Gastroesophageal sphincter (tissue), 4 donors: ENCODE data around the gene GRPEL2. TPM values are rescaled to one million over a fixed set of nuclear protein-coding genes. Genes with fewer than 3 reads are reported as not detected.

Experiments
- ATAC-seq: fragments of 150-250 bp; one replicate; pipeline ENCODE4 v1.9.1; 2016; ENCODE audit warnings: mild to moderate bottlenecking, moderate library complexity
- H3K27ac ChIP-seq, 4 donors: fragments of 200-600 bp; sonication (generic) in 3 of 4; 1 replicate in 3 of 4; 2 replicates in 1 of 4; pipeline ENCODE4 v1.5.1; 2016 to 2019
- H3K27me3 ChIP-seq: fragments of 200-600 bp; sonication (generic); one replicate; pipeline ENCODE4 v1.5.1; 2019
- H3K36me3 ChIP-seq, 2 donors: fragments of 200-600 bp; sonication (generic); one replicate each; pipeline ENCODE4 v1.5.1; 2019; ENCODE audit warnings: control low read depth in 1 of 2
- H3K4me1 ChIP-seq, 3 donors: fragments of 200-600 bp; sonication (generic); 1 replicate in 2 of 3; 2 replicates in 1 of 3; pipeline ENCODE4 v1.5.1; 2016 to 2019; ENCODE audit warnings: control low read depth in 2 of 3
- H3K4me3 ChIP-seq, 2 donors: fragments of 200-600 bp; sonication (generic); one replicate each; pipeline ENCODE4 v1.5.1; 2019; ENCODE audit warnings: mild to moderate bottlenecking in 1 of 2, moderate library complexity in 1 of 2
- H3K9me3 ChIP-seq, 3 donors: fragments of 200-600 bp; sonication (generic); one replicate each; pipeline ENCODE4 v1.5.1; 2017 to 2019; ENCODE audit warnings: control low read depth in 2 of 3
- CTCF ChIP-seq, 4 experiments: fragments of 200-600 bp in 2 of 4; fragments of 450-650 bp in 2 of 4; sonication (generic) in 1 of 4; IDR thresholded peaks; one replicate each; pipeline ENCODE4 v1.5.1; 2017 to 2019; ENCODE audit warnings: antibody characterized with exemption in 4 of 4, mild to moderate bottlenecking in 2 of 4, moderate library complexity in 2 of 4
- EP300 ChIP-seq: sonication (generic); formaldehyde crosslinking; IDR thresholded peaks from one replicate; pipeline ENCODE4 v1.6.1; 2017; ENCODE audit warnings: antibody characterized with exemption, mild to moderate bottlenecking
- POLR2A ChIP-seq, 2 donors: fragments of 450-650 bp; IDR thresholded peaks; one replicate each; pipeline ENCODE4 v1.6.1; 2017; ENCODE audit warnings: antibody characterized with exemption in 2 of 2, mild to moderate bottlenecking in 2 of 2, moderate library complexity in 1 of 2
- POLR2AphosphoS5 ChIP-seq: sonication (generic); formaldehyde crosslinking; IDR thresholded peaks from one replicate; pipeline ENCODE4 v1.6.1; 2017; ENCODE audit warnings: antibody characterized with exemption
- WGBS, 2 donors: methylation state at CpG; one replicate each; pipeline ENCODE4 v1.1.5; 2018; ENCODE audit warnings: low coverage in 1 of 2; 5-methylcytosine and 5-hydroxymethylcytosine counted together
- total RNA-seq, 4 donors: library from RNA; depleted of rRNA; stranded (reverse); fragments of >200 nt; gene quantifications; one replicate each; pipeline ENCODE4 v1.1.0, GENCODE V29; 2016

Gene GRPEL2
- total RNA-seq, 4 donors from 2014 or later, result 9.3 to 12.0 (median 11.1) TPM

DNA sequence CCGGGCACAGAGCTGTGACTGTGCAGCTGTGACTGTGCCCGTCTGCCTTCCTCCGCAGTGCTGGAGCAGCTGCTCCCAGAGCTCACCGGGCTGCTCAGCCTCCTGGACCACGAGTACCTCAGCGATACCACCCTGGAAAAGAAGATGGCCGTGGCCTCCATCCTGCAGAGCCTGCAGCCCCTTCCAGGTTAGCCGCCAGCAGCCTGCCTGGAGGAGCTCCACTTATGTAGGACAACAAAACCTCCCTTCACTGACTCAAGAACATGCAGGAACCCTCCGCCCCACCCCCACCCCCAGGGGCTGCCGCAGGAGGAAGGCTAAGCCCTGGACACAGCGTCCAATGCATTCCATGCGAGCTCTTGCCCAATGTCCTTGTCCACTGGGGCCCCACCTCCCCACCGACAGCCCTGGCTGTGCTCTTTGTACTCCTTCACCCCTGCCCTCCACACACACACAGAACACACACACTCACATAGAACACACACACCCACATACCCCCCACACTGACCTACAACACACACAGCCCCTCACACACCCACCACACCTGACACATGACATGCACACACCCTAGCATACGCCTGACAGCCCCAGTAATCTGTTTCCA lies 45.7 kb upstream of the GRPEL2 start:
- Histone ChIP-seq H3K9me3 (no peaks in the 10 kb centered on the region), H3K4me3 (no peak overlapping the region), H3K27me3 (no peaks in the 10 kb centered on the region), H3K36me3 (peaks cover 0 to 33% of the 10 kb centered on the region in 2 donors), H3K27ac (peak overlapping the region in 3 of 4 donors; percentile 44 to 61 (median 51)), H3K4me1 (peaks cover 0 to 10% (median 0%) of the 10 kb centered on the region in 3 donors)
- TF ChIP-seq CTCF (IDR thresholded peaks at IDR 0.05), result no peak
- no peak for TF ChIP-seq POLR2A (IDR thresholded peaks at IDR 0.05)
- TF ChIP-seq POLR2AphosphoS5, result no peak
- TF ChIP-seq EP300, result no peak
- ATAC-seq, result peak; percentile 39
- WGBS, 2 donors, result 76 to 91% methylated on average over 1 to 5 of the region's 14 CpGs

- peaks cover 0 to 33% of the 10 kb centered on the region in 2 donors for H3K36me3 ChIP-seq
- ATAC-seq, result no peak
- H3K4me3 ChIP-seq, result no peak overlapping the region
- 100% methylated on average over 1 to 2 of the region's 6 CpGs for WGBS, 2 donors
- H3K9me3 ChIP-seq, result no peaks in the 10 kb centered on the region
- H3K27me3 ChIP-seq, result no peaks in the 10 kb centered on the region
- peaks cover 0 to 10% (median 0%) of the 10 kb centered on the region in 3 donors for H3K4me1 ChIP-seq
- H3K27ac ChIP-seq, result no peak overlapping the region
- TF ChIP-seq EP300 (no peak), POLR2AphosphoS5 (no peak), POLR2A (IDR thresholded peaks at IDR 0.05) (no peak), CTCF (IDR thresholded peaks at IDR 0.05) (no peak)
Measured at GRCh38 chr5:149300441-149300840, 44.9 kb upstream of the GRPEL2 start.

- H3K4me1 ChIP-seq, result peaks cover 0 to 10% (median 0%) of the 10 kb centered on the region in 3 donors
- peaks cover 0 to 37% of the 10 kb centered on the region in 2 donors for H3K36me3 ChIP-seq
- H3K27me3 ChIP-seq, result no peaks in the 10 kb centered on the region
- no peak overlapping the region for H3K4me3 ChIP-seq
- TF ChIP-seq POLR2AphosphoS5 (no peak), CTCF (IDR thresholded peaks at IDR 0.05) (no peak), POLR2A (IDR thresholded peaks at IDR 0.05) (no peak), EP300 (no peak)
- H3K27ac ChIP-seq, result no peak overlapping the region
- no peaks in the 10 kb centered on the region for H3K9me3 ChIP-seq
- ATAC-seq, result no peak
- 100% methylated on average over 2 of the region's 13 CpGs for WGBS, 2 donors
Measured at GRCh38 chr5:149301049-149301743, 44.1 kb upstream of the GRPEL2 start.

- TF ChIP-seq POLR2AphosphoS5 (no peak), POLR2A (IDR thresholded peaks at IDR 0.05) (no peak), EP300 (no peak), CTCF (IDR thresholded peaks at IDR 0.05) (no peak)
- H3K4me1 ChIP-seq, result peaks cover 0 to 10% (median 0%) of the 10 kb centered on the region in 3 donors
- no peaks in the 10 kb centered on the region for H3K27me3 ChIP-seq
- peaks cover 0 to 39% of the 10 kb centered on the region in 2 donors for H3K36me3 ChIP-seq
- 65 to 79% methylated on average over 2 to 5 of the region's 8 CpGs for WGBS, 2 donors
- no peak overlapping the region for H3K4me3 ChIP-seq
- ATAC-seq, result no peak
- H3K9me3 ChIP-seq, result no peaks in the 10 kb centered on the region
- H3K27ac ChIP-seq, result no peak overlapping the region
Measured at GRCh38 chr5:149301744-149302380, 43.4 kb upstream of the GRPEL2 start.
